Measurements from ENCODE around the gene TMEM51. TPM values are rescaled to one million over a fixed set of nuclear protein-coding genes. Genes with fewer than 3 reads are reported as not detected.

Gene TMEM51
- total RNA-seq, 1 experiment from 2014 or later = 1.7 TPM

DNA sequence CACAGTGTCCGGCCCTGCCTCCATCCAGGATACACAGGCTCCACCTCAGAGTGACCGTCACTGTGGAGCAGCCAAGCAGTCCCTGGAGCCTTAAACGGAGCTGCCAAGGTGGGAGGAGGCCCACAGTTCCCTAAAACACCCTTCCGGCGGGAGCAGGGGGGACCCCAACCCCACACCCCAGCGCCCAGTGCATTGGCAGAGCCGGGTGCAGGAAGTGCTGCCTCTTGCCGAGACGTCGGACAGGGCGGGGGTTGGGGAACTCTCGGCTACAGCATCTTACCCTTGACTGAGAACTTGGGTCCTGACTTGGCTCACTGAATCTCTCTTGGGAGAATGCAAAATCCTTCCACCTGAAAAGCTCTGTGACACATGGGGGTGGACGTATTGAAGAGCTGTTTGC lies 38.7 kb upstream of the TMEM51 start:
- ChIA-PET POLR2A (ENCODE audit: low non-redundant PET) (no interaction called here), CTCF (no interaction called here)
- BruUV-seq (replicated peaks) = no TSS peak
- Histone ChIP-seq H3K27ac (ENCODE audit: low read depth, low read length, poor library complexity, severe bottlenecking) (no peak overlapping the region), H3K9me3 (ENCODE audit: low read depth, low read length, poor library complexity, severe bottlenecking) (no peaks in the 10 kb centered on the region), H3K36me3 (ENCODE audit: insufficient read depth, low read length, poor library complexity, severe bottlenecking) (no peaks in the 10 kb centered on the region), H3K4me3 (ENCODE audit: low read depth, low read length, poor library complexity, severe bottlenecking) (no peak overlapping the region), H3K4me1 (ENCODE audit: insufficient read depth, low read length, poor library complexity, severe bottlenecking) (peaks cover 19% of the 10 kb centered on the region), H3K27me3 (replicated peaks; ENCODE audit: insufficient read depth, low read depth, low read length, poor library complexity) (no peaks in the 10 kb centered on the region)
- TF ChIP-seq CTCF (conservative IDR thresholded peaks at IDR 0.05; ENCODE audit: low read depth, low read length) = no peak
- no peak for TF ChIP-seq EZH2 (IDR thresholded peaks at IDR 0.05; ENCODE audit: borderline replicate concordance, low read depth, low read length, poor library complexity, severe bottlenecking)
- intact Hi-C loops (cut with micrococcal nuclease; ENCODE audit: unreplicated experiment) = no loop called here
- no peak for DNase-seq (ENCODE audit: low spot score)

- intact Hi-C loops (cut with micrococcal nuclease; ENCODE audit: unreplicated experiment) = no loop called here
- no peak overlapping the region for H3K27ac ChIP-seq (ENCODE audit: low read depth, low read length, poor library complexity, severe bottlenecking)
- H3K27me3 ChIP-seq (replicated peaks; ENCODE audit: insufficient read depth, low read depth, low read length, poor library complexity) = no peaks in the 10 kb centered on the region
- peaks cover 19% of the 10 kb centered on the region for H3K4me1 ChIP-seq (ENCODE audit: insufficient read depth, low read length, poor library complexity, severe bottlenecking)
- TF ChIP-seq CTCF (conservative IDR thresholded peaks at IDR 0.05; ENCODE audit: low read depth, low read length) = no peak
- no peak for TF ChIP-seq EZH2 (IDR thresholded peaks at IDR 0.05; ENCODE audit: borderline replicate concordance, low read depth, low read length, poor library complexity, severe bottlenecking)
- POLR2A ChIA-PET (ENCODE audit: low non-redundant PET) = no interaction called here
- BruUV-seq (replicated peaks) = no TSS peak
- H3K9me3 ChIP-seq (ENCODE audit: low read depth, low read length, poor library complexity, severe bottlenecking) = no peaks in the 10 kb centered on the region
- no peaks in the 10 kb centered on the region for H3K36me3 ChIP-seq (ENCODE audit: insufficient read depth, low read length, poor library complexity, severe bottlenecking)
- no peak overlapping the region for H3K4me3 ChIP-seq (ENCODE audit: low read depth, low read length, poor library complexity, severe bottlenecking)
- CTCF ChIA-PET = no interaction called here
- DNase-seq (ENCODE audit: low spot score) = no peak
These were observed 37.8 kb upstream of the TMEM51 start for GRCh38 chr1:15115542-15116330.

DNA sequence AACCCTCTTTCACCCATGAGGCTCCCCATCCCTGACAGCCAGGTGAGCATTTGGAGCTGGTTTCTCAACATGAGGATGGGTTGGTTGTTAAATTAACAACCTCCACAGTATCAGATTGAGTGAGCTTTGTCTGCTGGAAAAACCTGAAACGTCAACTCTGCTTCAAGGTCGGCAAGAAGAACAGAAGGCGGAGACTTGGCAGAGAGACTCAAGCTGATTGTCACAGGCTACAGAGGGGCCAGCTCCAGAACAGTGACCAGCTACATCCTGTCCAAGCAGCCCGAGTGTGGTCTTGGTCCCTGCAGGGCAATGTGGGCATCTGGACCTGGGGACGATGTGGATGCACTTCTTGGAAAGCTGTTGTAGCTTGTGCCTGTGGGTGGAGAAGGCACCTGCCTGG lies 36.6 kb upstream of the TMEM51 start:
- ChIA-PET CTCF (no interaction called here), POLR2A (ENCODE audit: low non-redundant PET) (no interaction called here)
- DNase-seq (ENCODE audit: low spot score) = no peak
- intact Hi-C loops (cut with micrococcal nuclease; ENCODE audit: unreplicated experiment) = no loop called here
- TF ChIP-seq CTCF (conservative IDR thresholded peaks at IDR 0.05; ENCODE audit: low read depth, low read length) (no peak), EZH2 (IDR thresholded peaks at IDR 0.05; ENCODE audit: borderline replicate concordance, low read depth, low read length, poor library complexity, severe bottlenecking) (no peak)
- BruUV-seq (replicated peaks) = no TSS peak
- Histone ChIP-seq H3K4me3 (ENCODE audit: low read depth, low read length, poor library complexity, severe bottlenecking) (no peak overlapping the region), H3K9me3 (ENCODE audit: low read depth, low read length, poor library complexity, severe bottlenecking) (no peaks in the 10 kb centered on the region), H3K27me3 (replicated peaks; ENCODE audit: insufficient read depth, low read depth, low read length, poor library complexity) (no peaks in the 10 kb centered on the region), H3K27ac (ENCODE audit: low read depth, low read length, poor library complexity, severe bottlenecking) (no peak overlapping the region), H3K36me3 (ENCODE audit: insufficient read depth, low read length, poor library complexity, severe bottlenecking) (no peaks in the 10 kb centered on the region), H3K4me1 (ENCODE audit: insufficient read depth, low read length, poor library complexity, severe bottlenecking) (peaks cover 13% of the 10 kb centered on the region)
